Measurements from ENCODE around the gene POU5F1. TPM values are rescaled to one million over a fixed set of nuclear protein-coding genes. Genes with fewer than 3 reads are reported as not detected.

The POU5F1 gene
- total RNA-seq, 1 experiment from 2014 or later, result not detected

- H3K4me1 ChIP-seq (ENCODE audit: insufficient read depth, low read length, poor library complexity, severe bottlenecking), result no peaks in the 10 kb centered on the region
- H3K27ac ChIP-seq (ENCODE audit: low read depth, low read length, poor library complexity, severe bottlenecking), result no peak overlapping the region
- no peak for DNase-seq (ENCODE audit: low spot score)
- H3K27me3 ChIP-seq (replicated peaks; ENCODE audit: insufficient read depth, low read depth, low read length, poor library complexity), result no peaks in the 10 kb centered on the region
- BruUV-seq (replicated peaks), result no TSS peak
- CTCF ChIA-PET, result no interaction called here
- POLR2A ChIA-PET (ENCODE audit: low non-redundant PET), result no interaction called here
- H3K4me3 ChIP-seq (ENCODE audit: low read depth, low read length, poor library complexity, severe bottlenecking), result no peak overlapping the region
- H3K36me3 ChIP-seq (ENCODE audit: insufficient read depth, low read length, poor library complexity, severe bottlenecking), result no peaks in the 10 kb centered on the region
- intact Hi-C loops (cut with micrococcal nuclease; ENCODE audit: unreplicated experiment), result no loop called here
- TF ChIP-seq, protein P1, sequence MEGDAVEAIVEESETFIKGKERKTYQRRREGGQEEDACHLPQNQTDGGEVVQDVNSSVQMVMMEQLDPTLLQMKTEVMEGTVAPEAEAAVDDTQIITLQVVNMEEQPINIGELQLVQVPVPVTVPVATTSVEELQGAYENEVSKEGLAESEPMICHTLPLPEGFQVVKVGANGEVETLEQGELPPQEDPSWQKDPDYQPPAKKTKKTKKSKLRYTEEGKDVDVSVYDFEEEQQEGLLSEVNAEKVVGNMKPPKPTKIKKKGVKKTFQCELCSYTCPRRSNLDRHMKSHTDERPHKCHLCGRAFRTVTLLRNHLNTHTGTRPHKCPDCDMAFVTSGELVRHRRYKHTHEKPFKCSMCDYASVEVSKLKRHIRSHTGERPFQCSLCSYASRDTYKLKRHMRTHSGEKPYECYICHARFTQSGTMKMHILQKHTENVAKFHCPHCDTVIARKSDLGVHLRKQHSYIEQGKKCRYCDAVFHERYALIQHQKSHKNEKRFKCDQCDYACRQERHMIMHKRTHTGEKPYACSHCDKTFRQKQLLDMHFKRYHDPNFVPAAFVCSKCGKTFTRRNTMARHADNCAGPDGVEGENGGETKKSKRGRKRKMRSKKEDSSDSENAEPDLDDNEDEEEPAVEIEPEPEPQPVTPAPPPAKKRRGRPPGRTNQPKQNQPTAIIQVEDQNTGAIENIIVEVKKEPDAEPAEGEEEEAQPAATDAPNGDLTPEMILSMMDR (conservative IDR thresholded peaks at IDR 0.05; ENCODE audit: low read depth, low read length), result no peak
- TF ChIP-seq EZH2 (IDR thresholded peaks at IDR 0.05; ENCODE audit: borderline replicate concordance, low read depth, low read length, poor library complexity, severe bottlenecking), result no peak
- H3K9me3 ChIP-seq (ENCODE audit: low read depth, low read length, poor library complexity, severe bottlenecking), result no peaks in the 10 kb centered on the region
These were observed 8.5 kb upstream of the POU5F1 start for GRCh38 chr6:31179042-31179386.

GRCh38 chr6:31178143-31179041 lies 7.9 kb upstream of the POU5F1 start:
- intact Hi-C loops (cut with micrococcal nuclease; ENCODE audit: unreplicated experiment), result no loop called here
- no peak for TF ChIP-seq EZH2 (IDR thresholded peaks at IDR 0.05; ENCODE audit: borderline replicate concordance, low read depth, low read length, poor library complexity, severe bottlenecking)
- TF ChIP-seq, protein P1 (conservative IDR thresholded peaks at IDR 0.05; ENCODE audit: low read depth, low read length), result no peak
- Histone ChIP-seq H3K4me3 (ENCODE audit: low read depth, low read length, poor library complexity, severe bottlenecking) (no peak overlapping the region), H3K36me3 (ENCODE audit: insufficient read depth, low read length, poor library complexity, severe bottlenecking) (no peaks in the 10 kb centered on the region), H3K27me3 (replicated peaks; ENCODE audit: insufficient read depth, low read depth, low read length, poor library complexity) (no peaks in the 10 kb centered on the region), H3K9me3 (ENCODE audit: low read depth, low read length, poor library complexity, severe bottlenecking) (no peaks in the 10 kb centered on the region), H3K4me1 (ENCODE audit: insufficient read depth, low read length, poor library complexity, severe bottlenecking) (no peaks in the 10 kb centered on the region), H3K27ac (ENCODE audit: low read depth, low read length, poor library complexity, severe bottlenecking) (no peak overlapping the region)
- ChIA-PET POLR2A (ENCODE audit: low non-redundant PET) (no interaction called here), CTCF (no interaction called here)
- DNase-seq (ENCODE audit: low spot score), result no peak
- no TSS peak for BruUV-seq (replicated peaks)

- intact Hi-C loops (cut with micrococcal nuclease; ENCODE audit: unreplicated experiment), result no loop called here
- Histone ChIP-seq H3K36me3 (ENCODE audit: insufficient read depth, low read length, poor library complexity, severe bottlenecking) (no peaks in the 10 kb centered on the region), H3K27me3 (replicated peaks; ENCODE audit: insufficient read depth, low read depth, low read length, poor library complexity) (no peaks in the 10 kb centered on the region), H3K4me3 (ENCODE audit: low read depth, low read length, poor library complexity, severe bottlenecking) (no peak overlapping the region), H3K4me1 (ENCODE audit: insufficient read depth, low read length, poor library complexity, severe bottlenecking) (no peaks in the 10 kb centered on the region), H3K9me3 (ENCODE audit: low read depth, low read length, poor library complexity, severe bottlenecking) (no peaks in the 10 kb centered on the region), H3K27ac (ENCODE audit: low read depth, low read length, poor library complexity, severe bottlenecking) (no peak overlapping the region)
- ChIA-PET CTCF (no interaction called here), POLR2A (ENCODE audit: low non-redundant PET) (no interaction called here)
- TF ChIP-seq, protein P1 (conservative IDR thresholded peaks at IDR 0.05; ENCODE audit: low read depth, low read length), result no peak
- TF ChIP-seq EZH2 (IDR thresholded peaks at IDR 0.05; ENCODE audit: borderline replicate concordance, low read depth, low read length, poor library complexity, severe bottlenecking), result no peak
- BruUV-seq (replicated peaks), result no TSS peak
- no peak for DNase-seq (ENCODE audit: low spot score)
These were observed 5.5 kb upstream of the POU5F1 start for GRCh38 chr6:31175971-31176370.

All from A673 (cell line).